Esophagus muscularis mucosa (tissue), 3 donors: ENCODE results near the gene ZNF578.

Source experiments
- CTCF ChIP-seq, 3 experiments: fragments of 200-600 bp in 2 of 3; fragments of 450-650 bp in 1 of 3; sonication (generic) in 2 of 3; IDR thresholded peaks; one replicate each; pipeline ENCODE4 v1.5.1; 2017 to 2019; ENCODE audit warnings: antibody characterized with exemption in 3 of 3, mild to moderate bottlenecking in 2 of 3, moderate library complexity in 1 of 3
- POLR2AphosphoS5 ChIP-seq, 2 donors: sonication (generic); formaldehyde crosslinking; IDR thresholded peaks; one replicate each; pipeline ENCODE4 v1.6.1; 2017; ENCODE audit warnings: antibody characterized with exemption in 2 of 2

GRCh38 chr19:52527956-52528351, 74.6 kb downstream of the ZNF578 start:
- TF ChIP-seq CTCF (IDR thresholded peaks at IDR 0.05) (no peak), POLR2AphosphoS5 (IDR thresholded peaks at IDR 0.05) (no peak)
